Liver (tissue), 9 donors: ENCODE data around the gene SCUBE1. TPM values are rescaled to one million over a fixed set of nuclear protein-coding genes. Genes with fewer than 3 reads are reported as not detected.

Source experiments
- DNase-seq: peaks from one replicate; pipeline ENCODE4 v3.0.0-alpha.2; 2017; ENCODE audit warnings: low spot score
- H3K27ac ChIP-seq, 2 donors: one replicate each; pipeline ENCODE4 v1.7.0; 2013; ENCODE audit warnings: inconsistent platforms in 2 of 2, low read length in 2 of 2, control low read depth in 1 of 2, low read depth in 1 of 2, mild to moderate bottlenecking in 1 of 2
- H3K27me3 ChIP-seq, 4 donors: one replicate each; pipeline versions ENCODE4 v1.6.1 to v1.7.0; 2013; ENCODE audit warnings: low read length in 3 of 4, inconsistent platforms in 1 of 4, mild to moderate bottlenecking in 1 of 4, moderate library complexity in 1 of 4; ENCODE audit not compliant: control insufficient read depth in 4 of 4, insufficient read depth in 4 of 4
- H3K36me3 ChIP-seq, 4 donors: one replicate each; pipeline versions ENCODE4 v1.6.1 to v1.7.0; 2013; ENCODE audit warnings: low read length in 3 of 4, mild to moderate bottlenecking in 3 of 4, low read depth in 1 of 4, moderate library complexity in 1 of 4; ENCODE audit not compliant: control insufficient read depth in 4 of 4, insufficient read depth in 3 of 4
- H3K4me1 ChIP-seq, 4 donors: one replicate each; pipeline versions ENCODE4 v1.6.1 to v1.7.0; 2013; ENCODE audit warnings: low read length in 3 of 4, mild to moderate bottlenecking in 3 of 4, moderate library complexity in 1 of 4; ENCODE audit not compliant: control insufficient read depth in 4 of 4, insufficient read depth in 4 of 4
- H3K4me3 ChIP-seq, 3 donors: one replicate each; pipeline versions ENCODE4 v1.6.1 to v1.7.0; 2013; ENCODE audit warnings: low read length in 3 of 3, control low read depth in 1 of 3, low read depth in 1 of 3, mild to moderate bottlenecking in 1 of 3
- H3K9ac ChIP-seq, 2 donors: one replicate each; pipeline ENCODE4 v1.7.0; 2013; ENCODE audit warnings: low read length in 2 of 2, mild to moderate bottlenecking in 2 of 2, moderate library complexity in 2 of 2, control low read depth in 1 of 2, low read depth in 1 of 2
- H3K9me3 ChIP-seq, 4 donors: one replicate each; pipeline versions ENCODE4 v1.6.1 to v1.7.0; 2013; ENCODE audit warnings: low read length in 3 of 4; ENCODE audit not compliant: control insufficient read depth in 4 of 4
- CTCF ChIP-seq: fragments of 150-350 bp; IDR thresholded peaks from 2 replicates; pipeline ENCODE4 v1.5.1; 2017; ENCODE audit warnings: improper control_type of control experiment, low read depth, low read length; ENCODE audit not compliant: missing input control
- EGR1 ChIP-seq, 2 donors: IDR thresholded peaks; 2 replicates each; pipeline ENCODE4 v1.6.1; 2016 to 2018; ENCODE audit warnings: antibody characterized with exemption in 2 of 2, low read depth in 2 of 2
- FOXA1 ChIP-seq: IDR thresholded peaks from 2 replicates; pipeline ENCODE4 v1.6.1; 2016; ENCODE audit warnings: antibody characterized with exemption
- FOXA2 ChIP-seq: IDR thresholded peaks from 2 replicates; pipeline ENCODE4 v1.6.1; 2016; ENCODE audit warnings: antibody characterized with exemption
- GABPA ChIP-seq, 2 donors: IDR thresholded peaks in 1 of 2; conservative IDR thresholded peaks in 1 of 2; 2 replicates each; pipeline ENCODE4 v1.6.1; 2016; ENCODE audit warnings: antibody characterized with exemption in 2 of 2, mild to moderate bottlenecking in 1 of 2, moderate library complexity in 1 of 2
- HNF4A ChIP-seq, 2 donors: conservative IDR thresholded peaks; 2 replicates each; pipeline ENCODE4 v1.6.1; 2016; ENCODE audit warnings: antibody characterized with exemption in 2 of 2, mild to moderate bottlenecking in 2 of 2
- HNF4G ChIP-seq: IDR thresholded peaks from 2 replicates; pipeline ENCODE4 v1.6.1; 2016; ENCODE audit warnings: antibody characterized with exemption
- JUND ChIP-seq, 2 donors: IDR thresholded peaks; 2 replicates each; pipeline ENCODE4 v1.6.1; 2016; ENCODE audit warnings: antibody characterized with exemption in 2 of 2
- NR2F2 ChIP-seq: IDR thresholded peaks from 2 replicates; pipeline ENCODE4 v1.6.1; 2016; ENCODE audit warnings: antibody characterized with exemption
- RAD21 ChIP-seq, 2 donors: IDR thresholded peaks; 2 replicates each; pipeline ENCODE4 v1.6.1; 2016; ENCODE audit warnings: antibody characterized with exemption in 2 of 2, mild to moderate bottlenecking in 2 of 2
- RXRA ChIP-seq, 2 donors: IDR thresholded peaks; 2 replicates each; pipeline ENCODE4 v1.6.1; 2017 to 2018; ENCODE audit warnings: antibody characterized with exemption in 2 of 2, mild to moderate bottlenecking in 1 of 2
- SP1 ChIP-seq: IDR thresholded peaks from 2 replicates; pipeline ENCODE4 v1.6.1; 2018; ENCODE audit warnings: antibody characterized with exemption, mild to moderate bottlenecking
- TAF1 ChIP-seq: conservative IDR thresholded peaks from 2 replicates; pipeline ENCODE4 v1.6.1; 2016; ENCODE audit warnings: antibody characterized with exemption, mild to moderate bottlenecking
- YY1 ChIP-seq: IDR thresholded peaks from 2 replicates; pipeline ENCODE4 v1.6.1; 2016; ENCODE audit warnings: antibody characterized with exemption, mild to moderate bottlenecking
- ZBTB33 ChIP-seq: IDR thresholded peaks from 2 replicates; pipeline ENCODE4 v1.6.1; 2016; ENCODE audit warnings: antibody characterized with exemption
- WGBS: extraction: QIAGEN DNeasy Blood & Tissue Kit; methylation state at CpG from one replicate; pipeline ENCODE4 v1.1.7; 2013; 5-methylcytosine and 5-hydroxymethylcytosine counted together
- polyA plus RNA-seq, 2 donors: library from polyadenylated mRNA; stranded (reverse) in 1 of 2; unstranded in 1 of 2; fragments of 200-250 nt in 1 of 2; fragments of >200 nt in 1 of 2; fragmentation: Nextera tagmentation in 1 of 2; extraction: Ambion mirVana in 1 of 2; gene quantifications; one replicate each; pipeline versions ENCODE4 v1.2.1 to v1.2.3, GENCODE V29; 2013 to 2015
- total RNA-seq, 2 donors: library from RNA; depleted of rRNA; stranded (reverse); fragments of >200 nt; gene quantifications; one replicate each; pipeline ENCODE4 v1.2.3, GENCODE V29; 2014
- TF ChIP-seq, protein P1 (sequence below): IDR thresholded peaks from 2 replicates; pipeline ENCODE4 v1.6.1; 2016; ENCODE audit warnings: antibody characterized with exemption
- TF ChIP-seq, protein P2 (sequence below): IDR thresholded peaks from 2 replicates; pipeline ENCODE4 v1.6.1; 2016; ENCODE audit warnings: antibody characterized with exemption
- TF ChIP-seq, protein P3 (sequence below): IDR thresholded peaks from 2 replicates; pipeline ENCODE4 v1.6.1; 2016; ENCODE audit warnings: antibody characterized with exemption, mild to moderate bottlenecking
- donor health status: healthy.
- donor health status: healthy.
- donor health status: healthy.
- donor health status: healthy.
- donor health status: healthy.

The SCUBE1 gene
- total and polyA plus RNA-seq, 4 donors = 0.07 to 0.46 (median 0.08) TPM; not detected in 1

- no peak for DNase-seq
- Histone ChIP-seq H3K27me3 (no peaks in the 10 kb centered on the region), H3K9me3 (no peaks in the 10 kb centered on the region), H3K27ac (no peak overlapping the region), H3K4me1 (no peaks in the 10 kb centered on the region), H3K4me3 (no peak overlapping the region), H3K9ac (no peak overlapping the region), H3K36me3 (no peaks in the 10 kb centered on the region)
- TF ChIP-seq FOXA1 (no peak), CTCF (no peak), RAD21 (IDR thresholded peaks at IDR 0.05) (no peak), GABPA (IDR thresholded peaks at IDR 0.05 in 1 of 2, conservative IDR thresholded peaks at IDR 0.05 in 1 of 2) (no peak), HNF4G (no peak), JUND (IDR thresholded peaks at IDR 0.05) (no peak), NR2F2 (no peak), HNF4A (conservative IDR thresholded peaks at IDR 0.05) (no peak), TAF1 (no peak), SP1 (no peak), RXRA (IDR thresholded peaks at IDR 0.05) (no peak), EGR1 (IDR thresholded peaks at IDR 0.05; ENCODE audit: low read depth in 2 of 2) (no peak), YY1 (no peak), FOXA2 (no peak), ZBTB33 (no peak)
- TF ChIP-seq, protein P1, sequence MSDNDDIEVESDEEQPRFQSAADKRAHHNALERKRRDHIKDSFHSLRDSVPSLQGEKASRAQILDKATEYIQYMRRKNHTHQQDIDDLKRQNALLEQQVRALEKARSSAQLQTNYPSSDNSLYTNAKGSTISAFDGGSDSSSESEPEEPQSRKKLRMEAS = no peak
- TF ChIP-seq, protein P2, sequence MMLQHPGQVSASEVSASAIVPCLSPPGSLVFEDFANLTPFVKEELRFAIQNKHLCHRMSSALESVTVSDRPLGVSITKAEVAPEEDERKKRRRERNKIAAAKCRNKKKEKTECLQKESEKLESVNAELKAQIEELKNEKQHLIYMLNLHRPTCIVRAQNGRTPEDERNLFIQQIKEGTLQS = no peak
- TF ChIP-seq, protein P3, sequence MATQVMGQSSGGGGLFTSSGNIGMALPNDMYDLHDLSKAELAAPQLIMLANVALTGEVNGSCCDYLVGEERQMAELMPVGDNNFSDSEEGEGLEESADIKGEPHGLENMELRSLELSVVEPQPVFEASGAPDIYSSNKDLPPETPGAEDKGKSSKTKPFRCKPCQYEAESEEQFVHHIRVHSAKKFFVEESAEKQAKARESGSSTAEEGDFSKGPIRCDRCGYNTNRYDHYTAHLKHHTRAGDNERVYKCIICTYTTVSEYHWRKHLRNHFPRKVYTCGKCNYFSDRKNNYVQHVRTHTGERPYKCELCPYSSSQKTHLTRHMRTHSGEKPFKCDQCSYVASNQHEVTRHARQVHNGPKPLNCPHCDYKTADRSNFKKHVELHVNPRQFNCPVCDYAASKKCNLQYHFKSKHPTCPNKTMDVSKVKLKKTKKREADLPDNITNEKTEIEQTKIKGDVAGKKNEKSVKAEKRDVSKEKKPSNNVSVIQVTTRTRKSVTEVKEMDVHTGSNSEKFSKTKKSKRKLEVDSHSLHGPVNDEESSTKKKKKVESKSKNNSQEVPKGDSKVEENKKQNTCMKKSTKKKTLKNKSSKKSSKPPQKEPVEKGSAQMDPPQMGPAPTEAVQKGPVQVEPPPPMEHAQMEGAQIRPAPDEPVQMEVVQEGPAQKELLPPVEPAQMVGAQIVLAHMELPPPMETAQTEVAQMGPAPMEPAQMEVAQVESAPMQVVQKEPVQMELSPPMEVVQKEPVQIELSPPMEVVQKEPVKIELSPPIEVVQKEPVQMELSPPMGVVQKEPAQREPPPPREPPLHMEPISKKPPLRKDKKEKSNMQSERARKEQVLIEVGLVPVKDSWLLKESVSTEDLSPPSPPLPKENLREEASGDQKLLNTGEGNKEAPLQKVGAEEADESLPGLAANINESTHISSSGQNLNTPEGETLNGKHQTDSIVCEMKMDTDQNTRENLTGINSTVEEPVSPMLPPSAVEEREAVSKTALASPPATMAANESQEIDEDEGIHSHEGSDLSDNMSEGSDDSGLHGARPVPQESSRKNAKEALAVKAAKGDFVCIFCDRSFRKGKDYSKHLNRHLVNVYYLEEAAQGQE = no peak
- 91% methylated on average over 9 of the region's 9 CpGs for WGBS
Measured at GRCh38 chr22:43331698-43332097, 11.5 kb downstream of the SCUBE1 start.
